Measurements from ENCODE around the gene TTYH2. TPM values are rescaled to one million over a fixed set of nuclear protein-coding genes. Genes with fewer than 3 reads are reported as not detected.

Gene TTYH2
- polyA plus RNA-seq, 1 of the 3 experiments (the other 2 are of a cell fraction) = 16.1 TPM

DNA sequence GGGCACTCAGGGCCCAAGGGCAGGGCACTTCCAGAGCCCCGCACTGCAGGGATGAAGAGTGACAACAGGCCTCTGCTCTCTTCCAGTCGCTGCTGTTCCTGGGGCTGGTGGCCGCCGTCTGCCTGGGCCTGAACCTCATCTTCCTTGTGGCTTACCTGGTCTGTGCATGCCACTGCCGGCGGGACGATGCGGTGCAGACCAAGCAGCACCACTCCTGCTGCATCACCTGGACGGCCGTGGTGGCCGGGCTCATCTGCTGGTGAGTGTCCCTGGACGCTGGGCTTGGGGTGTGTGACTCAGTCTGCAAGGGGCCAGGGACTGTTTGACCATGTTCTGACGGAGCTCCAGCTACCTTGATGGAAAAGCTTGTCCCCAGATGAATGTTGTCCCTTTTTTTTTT is 9.0 kb downstream of the TTYH2 start:
- Histone ChIP-seq H3K4me2 (no peak overlapping the region), H3K27ac (ENCODE audit: low read depth in 2 of 2, low read length in 1 of 2) (no peak overlapping the region), H3K4me1 (ENCODE audit: control insufficient read depth in 1 of 2, insufficient read depth in 2 of 2, low read depth in 1 of 2, low read length in 1 of 2) (peaks cover 0 to 13% of the 10 kb centered on the region in 2 experiments; a peak in 1 of 4 replicates), H3K79me2 (ENCODE audit: insufficient read depth) (no peaks in the 10 kb centered on the region), H4K20me1 (ENCODE audit: insufficient read depth) (no peaks in the 10 kb centered on the region), H3K9me2 (no peaks in the 10 kb centered on the region), H2AFZ (ENCODE audit: low read depth) (no peak overlapping the region), H3K36me3 (replicated peaks in 1 of 2; ENCODE audit: control insufficient read depth in 1 of 2, insufficient read depth in 2 of 2, low read length in 1 of 2) (no peaks in the 10 kb centered on the region), H3K4me3 (ENCODE audit: low read depth in 2 of 2, low read length in 1 of 2) (no peak overlapping the region), H3K9ac (no peak overlapping the region), H3K9me3 (no peaks in the 10 kb centered on the region), H3K27me3 (ENCODE audit: insufficient read depth) (no peaks in the 10 kb centered on the region), H3F3A (replicated peaks; ENCODE audit: insufficient read depth) (no peaks in the 10 kb centered on the region)
- CTCF ChIA-PET = interaction anchor here (0.8 to 1.8 kb wide), 6 partner anchors 8 to 236 kb away, joined by 3 to 9 read pairs (median 5); partner anchors contain the start of genes BTBD17 and TTYH2
- 86% methylated on average over 12 of the region's 13 CpGs for whole genome bisulfite sequencing (ENCODE audit: low lambda C conversion rate)
- no peak for DNase-seq
- POLR2A ChIA-PET = no interaction called here
- TF ChIP-seq RFX5 (IDR thresholded peaks at IDR 0.05; ENCODE audit: low read length) (no peak), ELF1 (IDR thresholded peaks at IDR 0.05) (no peak), RXRA (IDR thresholded peaks at IDR 0.05; ENCODE audit: borderline replicate concordance, low read depth) (no peak), MXI1 (IDR thresholded peaks at IDR 0.05; ENCODE audit: low read depth, low read length) (no peak), MEF2A (IDR thresholded peaks at IDR 0.05; ENCODE audit: borderline replicate concordance, low read depth) (no peak), GATA2 (CRISPR knock-in tag; IDR thresholded peaks at IDR 0.05) (no peak), SMC3 (IDR thresholded peaks at IDR 0.05; ENCODE audit: low read depth, low read length) (no peak), POLR2AphosphoS5 (IDR thresholded peaks at IDR 0.05; ENCODE audit: low read depth, low read length) (no peak), YY1 (IDR thresholded peaks at IDR 0.05; ENCODE audit: low read depth) (no peak), GABPA (IDR thresholded peaks at IDR 0.05; ENCODE audit: low read depth) (no peak), NRF1 (IDR thresholded peaks at IDR 0.05; ENCODE audit: low read depth, low read length) (no peak), EP300 (IDR thresholded peaks at IDR 0.05; ENCODE audit: borderline replicate concordance in 1 of 2, low read depth in 1 of 2, low read length in 1 of 2) (no peak), TAF1 (IDR thresholded peaks at IDR 0.05; ENCODE audit: borderline replicate concordance, low read depth, low read length) (no peak), TEAD4 (IDR thresholded peaks at IDR 0.05; ENCODE audit: borderline replicate concordance, insufficient read depth) (no peak), FOXJ3 (CRISPR knock-in tag; IDR thresholded peaks at IDR 0.05) (no peak)
- TF ChIP-seq, protein P1, sequence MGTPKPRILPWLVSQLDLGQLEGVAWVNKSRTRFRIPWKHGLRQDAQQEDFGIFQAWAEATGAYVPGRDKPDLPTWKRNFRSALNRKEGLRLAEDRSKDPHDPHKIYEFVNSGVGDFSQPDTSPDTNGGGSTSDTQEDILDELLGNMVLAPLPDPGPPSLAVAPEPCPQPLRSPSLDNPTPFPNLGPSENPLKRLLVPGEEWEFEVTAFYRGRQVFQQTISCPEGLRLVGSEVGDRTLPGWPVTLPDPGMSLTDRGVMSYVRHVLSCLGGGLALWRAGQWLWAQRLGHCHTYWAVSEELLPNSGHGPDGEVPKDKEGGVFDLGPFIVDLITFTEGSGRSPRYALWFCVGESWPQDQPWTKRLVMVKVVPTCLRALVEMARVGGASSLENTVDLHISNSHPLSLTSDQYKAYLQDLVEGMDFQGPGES (IDR thresholded peaks at IDR 0.05; ENCODE audit: low read depth, low read length) = no peak
- TF ChIP-seq, protein P2, sequence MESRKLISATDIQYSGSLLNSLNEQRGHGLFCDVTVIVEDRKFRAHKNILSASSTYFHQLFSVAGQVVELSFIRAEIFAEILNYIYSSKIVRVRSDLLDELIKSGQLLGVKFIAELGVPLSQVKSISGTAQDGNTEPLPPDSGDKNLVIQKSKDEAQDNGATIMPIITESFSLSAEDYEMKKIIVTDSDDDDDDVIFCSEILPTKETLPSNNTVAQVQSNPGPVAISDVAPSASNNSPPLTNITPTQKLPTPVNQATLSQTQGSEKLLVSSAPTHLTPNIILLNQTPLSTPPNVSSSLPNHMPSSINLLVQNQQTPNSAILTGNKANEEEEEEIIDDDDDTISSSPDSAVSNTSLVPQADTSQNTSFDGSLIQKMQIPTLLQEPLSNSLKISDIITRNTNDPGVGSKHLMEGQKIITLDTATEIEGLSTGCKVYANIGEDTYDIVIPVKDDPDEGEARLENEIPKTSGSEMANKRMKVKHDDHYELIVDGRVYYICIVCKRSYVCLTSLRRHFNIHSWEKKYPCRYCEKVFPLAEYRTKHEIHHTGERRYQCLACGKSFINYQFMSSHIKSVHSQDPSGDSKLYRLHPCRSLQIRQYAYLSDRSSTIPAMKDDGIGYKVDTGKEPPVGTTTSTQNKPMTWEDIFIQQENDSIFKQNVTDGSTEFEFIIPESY (IDR thresholded peaks at IDR 0.05; ENCODE audit: borderline replicate concordance, low read depth) = no peak
- TF ChIP-seq, protein P3, sequence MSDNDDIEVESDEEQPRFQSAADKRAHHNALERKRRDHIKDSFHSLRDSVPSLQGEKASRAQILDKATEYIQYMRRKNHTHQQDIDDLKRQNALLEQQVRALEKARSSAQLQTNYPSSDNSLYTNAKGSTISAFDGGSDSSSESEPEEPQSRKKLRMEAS (IDR thresholded peaks at IDR 0.05; ENCODE audit: low read depth) = no peak
- TF ChIP-seq, protein P4, sequence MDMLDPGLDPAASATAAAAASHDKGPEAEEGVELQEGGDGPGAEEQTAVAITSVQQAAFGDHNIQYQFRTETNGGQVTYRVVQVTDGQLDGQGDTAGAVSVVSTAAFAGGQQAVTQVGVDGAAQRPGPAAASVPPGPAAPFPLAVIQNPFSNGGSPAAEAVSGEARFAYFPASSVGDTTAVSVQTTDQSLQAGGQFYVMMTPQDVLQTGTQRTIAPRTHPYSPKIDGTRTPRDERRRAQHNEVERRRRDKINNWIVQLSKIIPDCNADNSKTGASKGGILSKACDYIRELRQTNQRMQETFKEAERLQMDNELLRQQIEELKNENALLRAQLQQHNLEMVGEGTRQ (IDR thresholded peaks at IDR 0.05; ENCODE audit: borderline replicate concordance, low read depth, low read length) = no peak

All from SK-N-SH (cell line).